Lung (tissue), 12 donors: ENCODE results near the gene TALDO1. TPM values are rescaled to one million over a fixed set of nuclear protein-coding genes. Genes with fewer than 3 reads are reported as not detected.
A peak's percentile ranks its signal among the peaks of the same experiment; 100 is the strongest.

ENCODE experiments used
- ATAC-seq: fragments of 200-7000 bp; cut with Tn5 transposase; one replicate; pipeline ENCODE4 v1.9.1; 2020; ENCODE audit warnings: moderate number of reproducible peaks; ENCODE audit not compliant: insufficient read depth, low FRiP score
- DNase-seq, 3 donors: peaks; one replicate each; pipeline ENCODE4 v3.0.0-alpha.2; 2013 to 2017
- H3K27ac ChIP-seq, 2 donors: one replicate each; pipeline ENCODE4 v1.5.1; 2013; ENCODE audit warnings: mild to moderate bottlenecking in 2 of 2, moderate library complexity in 2 of 2, control low read depth in 1 of 2, inconsistent platforms in 1 of 2, low read depth in 1 of 2, low read length in 1 of 2
- H3K27me3 ChIP-seq, 3 donors: one replicate each; pipeline ENCODE4 v1.5.1; 2013; ENCODE audit warnings: low read length in 2 of 3; ENCODE audit not compliant: control insufficient read depth in 3 of 3, insufficient read depth in 3 of 3
- H3K36me3 ChIP-seq, 4 donors: one replicate each; pipeline ENCODE4 v1.5.1; 2013; ENCODE audit warnings: low read length in 4 of 4, mild to moderate bottlenecking in 1 of 4, moderate library complexity in 1 of 4; ENCODE audit not compliant: control insufficient read depth in 4 of 4, insufficient read depth in 4 of 4
- H3K4me1 ChIP-seq, 5 donors: one replicate each; pipeline ENCODE4 v1.5.1; 2013; ENCODE audit warnings: low read length in 5 of 5, mild to moderate bottlenecking in 2 of 5, moderate library complexity in 1 of 5; ENCODE audit not compliant: control insufficient read depth in 5 of 5, insufficient read depth in 5 of 5
- H3K4me3 ChIP-seq: one replicate; pipeline ENCODE4 v1.5.1; 2013; ENCODE audit warnings: mild to moderate bottlenecking, control low read depth, moderate library complexity
- H3K9ac ChIP-seq, 2 donors: one replicate each; pipeline ENCODE4 v1.5.1; 2013; ENCODE audit warnings: low read length in 2 of 2, control low read depth in 1 of 2; ENCODE audit not compliant: insufficient read depth in 1 of 2
- H3K9me3 ChIP-seq, 4 donors: one replicate each; pipeline ENCODE4 v1.5.1; 2013; ENCODE audit warnings: low read length in 3 of 4, mild to moderate bottlenecking in 1 of 4, moderate library complexity in 1 of 4; ENCODE audit not compliant: control insufficient read depth in 4 of 4, insufficient read depth in 3 of 4
- WGBS, 2 donors: extraction: QIAGEN DNeasy Blood & Tissue Kit; methylation state at CpG; one replicate each; pipeline ENCODE4 v1.1.7; 2013; 5-methylcytosine and 5-hydroxymethylcytosine counted together
- polyA plus RNA-seq, 2 donors: library from polyadenylated mRNA; stranded (reverse); fragments of 200-250 nt; gene quantifications; one replicate each; pipeline ENCODE4 v1.2.1, GENCODE V29; 2013
- total RNA-seq, 2 donors: library from RNA; depleted of rRNA in 1 of 2; stranded (reverse); fragments of >200 nt in 1 of 2; gene quantifications; one replicate each; pipeline ENCODE4 v1.2.1, GENCODE V29; 2014 to 2021
- TF ChIP-seq, protein P1 (sequence below): IDR thresholded peaks from 2 replicates; pipeline ENCODE4 v1.5.1; 2012; ENCODE audit warnings: mild to moderate bottlenecking; ENCODE audit errors: control extremely low read depth, extremely low read depth
- donor health status: control.
- donor health status: control.
- donor health status: Bipolar disorder and iron deficiency.
- donor health status: healthy.
- donor health status: DM: yes; HTN: yes; CAD: no.

Gene TALDO1
- total and polyA plus RNA-seq, 4 donors = 128 to 311 (median 239) TPM

GRCh38 chr11:803770-804598, 56.7 kb downstream of the TALDO1 start:
- DNase-seq = no peak
- no peaks in the 10 kb centered on the region for H3K9me3 ChIP-seq
- no peak for ATAC-seq
- H3K4me1 ChIP-seq = peaks cover 0 to 24% (median 10%) of the 10 kb centered on the region in 5 donors
- H3K27ac ChIP-seq = no peak overlapping the region
- WGBS, 2 donors = 57% methylated on average over 21 to 26 of the region's 26 CpGs
- H3K36me3 ChIP-seq = peaks cover 0 to 16% (median 4%) of the 10 kb centered on the region in 4 donors
- TF ChIP-seq, protein P1, sequence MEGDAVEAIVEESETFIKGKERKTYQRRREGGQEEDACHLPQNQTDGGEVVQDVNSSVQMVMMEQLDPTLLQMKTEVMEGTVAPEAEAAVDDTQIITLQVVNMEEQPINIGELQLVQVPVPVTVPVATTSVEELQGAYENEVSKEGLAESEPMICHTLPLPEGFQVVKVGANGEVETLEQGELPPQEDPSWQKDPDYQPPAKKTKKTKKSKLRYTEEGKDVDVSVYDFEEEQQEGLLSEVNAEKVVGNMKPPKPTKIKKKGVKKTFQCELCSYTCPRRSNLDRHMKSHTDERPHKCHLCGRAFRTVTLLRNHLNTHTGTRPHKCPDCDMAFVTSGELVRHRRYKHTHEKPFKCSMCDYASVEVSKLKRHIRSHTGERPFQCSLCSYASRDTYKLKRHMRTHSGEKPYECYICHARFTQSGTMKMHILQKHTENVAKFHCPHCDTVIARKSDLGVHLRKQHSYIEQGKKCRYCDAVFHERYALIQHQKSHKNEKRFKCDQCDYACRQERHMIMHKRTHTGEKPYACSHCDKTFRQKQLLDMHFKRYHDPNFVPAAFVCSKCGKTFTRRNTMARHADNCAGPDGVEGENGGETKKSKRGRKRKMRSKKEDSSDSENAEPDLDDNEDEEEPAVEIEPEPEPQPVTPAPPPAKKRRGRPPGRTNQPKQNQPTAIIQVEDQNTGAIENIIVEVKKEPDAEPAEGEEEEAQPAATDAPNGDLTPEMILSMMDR = no peak
- H3K9ac ChIP-seq = no peak overlapping the region
- H3K27me3 ChIP-seq = no peaks in the 10 kb centered on the region
- H3K4me3 ChIP-seq = peak overlapping the region; percentile 34

GRCh38 chr11:804599-804964, 57.3 kb downstream of the TALDO1 start:
- Histone ChIP-seq H3K4me1 (peaks cover 0 to 24% (median 10%) of the 10 kb centered on the region in 5 donors), H3K36me3 (peaks cover 0 to 14% (median 5%) of the 10 kb centered on the region in 4 donors), H3K9ac (no peak overlapping the region), H3K9me3 (no peaks in the 10 kb centered on the region), H3K27ac (peak overlapping the region; percentile 58 to 85), H3K27me3 (no peaks in the 10 kb centered on the region), H3K4me3 (peak overlapping the region; percentile 34)
- TF ChIP-seq, protein P1 = no peak
- 3 to 6% methylated on average over 18 of the region's 18 CpGs for WGBS, 2 donors
- ATAC-seq (no peak), DNase-seq (no peak)

DNA sequence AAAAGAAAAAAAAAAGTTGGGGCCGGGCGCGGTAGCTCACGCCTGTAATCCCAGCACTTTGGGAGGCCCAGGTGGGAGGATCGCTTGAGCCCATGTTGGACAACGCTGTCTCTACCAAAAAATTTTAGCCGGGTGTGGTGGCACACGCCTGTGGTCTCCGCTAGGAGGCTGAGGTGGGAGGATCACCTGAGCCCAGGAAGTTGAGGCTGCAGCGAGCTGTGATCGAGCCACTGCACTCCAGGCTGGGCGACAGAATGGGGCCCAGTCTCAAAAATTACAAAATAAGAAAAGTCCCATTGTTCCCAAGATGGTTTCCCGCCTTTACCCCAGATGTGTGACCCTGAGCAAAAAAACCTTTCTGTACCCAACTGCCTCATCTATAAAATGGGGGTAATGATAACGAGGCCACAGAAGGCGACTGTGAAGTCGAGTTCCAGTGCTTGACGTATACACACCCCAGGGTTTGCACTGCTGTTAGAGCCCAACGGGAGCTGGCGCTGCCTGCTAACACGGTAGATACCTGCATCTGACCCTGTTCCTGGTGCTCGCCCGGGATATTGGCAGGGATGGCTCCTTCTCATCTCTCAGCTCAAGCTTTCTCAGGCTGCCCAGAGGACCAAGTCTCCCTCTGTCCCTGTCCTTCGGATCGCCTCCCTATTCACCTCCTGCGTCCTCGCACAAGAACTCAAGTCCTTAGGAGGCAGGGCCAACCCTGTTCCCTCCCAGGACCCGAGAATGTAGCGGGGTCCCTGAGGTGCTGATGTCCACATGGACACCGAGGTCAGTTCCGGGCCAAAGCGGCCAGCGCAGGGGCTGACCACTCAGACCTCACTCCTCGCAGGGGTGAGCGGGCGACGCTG, 61.4 kb downstream of the TALDO1 start:
- Histone ChIP-seq H3K27ac (peak overlapping the region; percentile 94 to 97), H3K4me3 (peak overlapping the region; percentile 66), H3K27me3 (no peaks in the 10 kb centered on the region), H3K4me1 (peaks cover 6 to 34% (median 14%) of the 10 kb centered on the region in 5 donors), H3K9me3 (no peaks in the 10 kb centered on the region), H3K36me3 (peaks cover 0 to 24% (median 13%) of the 10 kb centered on the region in 4 donors), H3K9ac (peak overlapping the region; percentile 79 to 86)
- TF ChIP-seq, protein P1 = no peak
- no peak for DNase-seq
- 29 to 37% methylated on average over 31 to 36 of the region's 36 CpGs for WGBS, 2 donors
- ATAC-seq = peak; percentile 67
